Activated CD4-positive, alpha-beta T cell treated with anti-CD3 and anti-CD28 coated beads, Interleukin-2, Interleukin-4, amounts not matched to agents 100 ng/mL and 50 ng/mL, durations not matched to agents 16 hours and 8 hours (primary cell): ENCODE measurements around the gene EPHB1.

Experiments used
- DNase-seq: peaks from one replicate; pipeline ENCODE4 v3.0.0-alpha.2; 2020; ENCODE audit warnings: low spot score

The EPHB1 gene

GRCh38 chr3:135133905-135134683 is 339.0 kb downstream of the EPHB1 start:
- DNase-seq: no peak

- DNase-seq: no peak
Measured at GRCh38 chr3:135134684-135135075, 339.6 kb downstream of the EPHB1 start.

- DNase-seq: no peak
Measured at GRCh38 chr3:135135445-135135844, 340.4 kb downstream of the EPHB1 start.

GRCh38 chr3:135136361-135137100 is 341.5 kb downstream of the EPHB1 start:
- DNase-seq: peak; percentile 44

- DNase-seq: no peak
Measured at GRCh38 chr3:135137296-135137695, 342.2 kb downstream of the EPHB1 start.

- no peak for DNase-seq
Measured at GRCh38 chr3:135138776-135139175, 343.7 kb downstream of the EPHB1 start.

GRCh38 chr3:135140591-135140990 is 345.5 kb downstream of the EPHB1 start:
- DNase-seq: no peak

GRCh38 chr3:135141160-135141559 is 346.1 kb downstream of the EPHB1 start:
- DNase-seq: no peak

- no peak for DNase-seq
Measured at GRCh38 chr3:135141672-135142071, 346.6 kb downstream of the EPHB1 start.

- DNase-seq: no peak
Measured at GRCh38 chr3:135142530-135142929, 347.5 kb downstream of the EPHB1 start.

GRCh38 chr3:135143474-135143873 is 348.4 kb downstream of the EPHB1 start:
- DNase-seq: no peak

GRCh38 chr3:135145581-135145980 is 350.5 kb downstream of the EPHB1 start:
- DNase-seq: no peak

- DNase-seq: no peak
Measured at GRCh38 chr3:135147657-135148056, 352.6 kb downstream of the EPHB1 start.

- DNase-seq: no peak
Measured at GRCh38 chr3:135148398-135149020, 353.4 kb downstream of the EPHB1 start.

- DNase-seq: no peak
Measured at GRCh38 chr3:135149707-135150681, 354.9 kb downstream of the EPHB1 start.

- DNase-seq: no peak
Measured at GRCh38 chr3:135154186-135154585, 359.1 kb downstream of the EPHB1 start.

GRCh38 chr3:135155228-135155627 is 360.2 kb downstream of the EPHB1 start:
- no peak for DNase-seq

GRCh38 chr3:135155791-135156190 is 360.7 kb downstream of the EPHB1 start:
- no peak for DNase-seq

- DNase-seq: no peak
Measured at GRCh38 chr3:135157045-135157740, 362.1 kb downstream of the EPHB1 start.

GRCh38 chr3:135158520-135158919 is 363.5 kb downstream of the EPHB1 start:
- no peak for DNase-seq

- no peak for DNase-seq
Measured at GRCh38 chr3:135159681-135160247, 364.7 kb downstream of the EPHB1 start.
